Left ventricle myocardium superior (tissue), 1 donor: ENCODE results near the gene TMPRSS11D. TPM values are rescaled to one million over a fixed set of nuclear protein-coding genes. Genes with fewer than 3 reads are reported as not detected.

ENCODE experiments used
- ATAC-seq: fragments of 200-7000 bp; cut with Tn5 transposase; one replicate; pipeline ENCODE4 v1.9.1; 2020; ENCODE audit warnings: mild to moderate bottlenecking, moderate library complexity
- DNase-seq: peaks from one replicate; pipeline ENCODE4 v3.0.0-alpha.2; 2020
- intact Hi-C: fragments of 100-400 bp; cut with micrococcal nuclease; formaldehyde crosslinking; loops from one replicate; pipeline ENCODE4 v1.11.0; 2022
- long read RNA-seq: library from polyadenylated mRNA; unstranded; transcript quantifications from one replicate; pipeline ENCODE4 v2.0.0, GENCODE V29; 2021
- total RNA-seq: library from RNA; stranded (reverse); fragmentation: NEBNext Ultra II Directional; extraction: Animal tissue kit (Norgen Biotek cat#: 25700); gene quantifications from one replicate; pipeline ENCODE4 v1.2.1, GENCODE V29; 2021
- donor health status: DM: no; HTN: yes; CAD: no; lungs with severe emphysema.

TMPRSS11D gene
- not detected for total RNA-seq
- long read RNA-seq = 0 reads

- ATAC-seq (no peak), DNase-seq (no peak)
- intact Hi-C loops = no loop called here
Measured at GRCh38 chr4:67883902-67884301, at the start of gene TMPRSS11D. TSS of gene TMPRSS11D (minus strand) at chr4:67884002. CDS start at chr4:67883933, 69 bp downstream.

GRCh38 chr4:67933038-67933437, 49.2 kb upstream of the TMPRSS11D start:
- no peak for ATAC-seq
- DNase-seq = no peak
- intact Hi-C loops = no loop called here

- intact Hi-C loops = no loop called here
Measured at GRCh38 chr4:67931256-67931655, 47.5 kb upstream of the TMPRSS11D start.

GRCh38 chr4:67929426-67929825, 45.6 kb upstream of the TMPRSS11D start:
- intact Hi-C loops = no loop called here
- DNase-seq = no peak
- no peak for ATAC-seq

More at GRCh38 chr4:67931256-67931655, 47.5 kb upstream of the TMPRSS11D start:
- DNase-seq (no peak), ATAC-seq (no peak)

- DNase-seq (no peak), ATAC-seq (no peak)
- intact Hi-C loops = no loop called here
Measured at GRCh38 chr4:67928546-67928945, 44.7 kb upstream of the TMPRSS11D start.

- DNase-seq (no peak), ATAC-seq (no peak)
- intact Hi-C loops = no loop called here
Measured at GRCh38 chr4:67927251-67927650, 43.4 kb upstream of the TMPRSS11D start.

GRCh38 chr4:67926485-67926884, 42.7 kb upstream of the TMPRSS11D start:
- ATAC-seq (no peak), DNase-seq (no peak)
- intact Hi-C loops = no loop called here

GRCh38 chr4:67922697-67923096, 38.9 kb upstream of the TMPRSS11D start:
- intact Hi-C loops = no loop called here
- ATAC-seq = no peak
- DNase-seq = no peak

- no peak for ATAC-seq
- DNase-seq = no peak
- intact Hi-C loops = no loop called here
Measured at GRCh38 chr4:67918428-67918827, 34.6 kb upstream of the TMPRSS11D start.

GRCh38 chr4:67915400-67915966, 31.7 kb upstream of the TMPRSS11D start:
- no peak for DNase-seq
- intact Hi-C loops = no loop called here
- no peak for ATAC-seq

- intact Hi-C loops = no loop called here
- no peak for DNase-seq
- no peak for ATAC-seq
Measured at GRCh38 chr4:67912080-67912479, 28.3 kb upstream of the TMPRSS11D start.

GRCh38 chr4:67911638-67912037, 27.8 kb upstream of the TMPRSS11D start:
- intact Hi-C loops = no loop called here
- ATAC-seq = no peak
- no peak for DNase-seq

GRCh38 chr4:67911141-67911540, 27.3 kb upstream of the TMPRSS11D start:
- no peak for DNase-seq
- no peak for ATAC-seq
- intact Hi-C loops = no loop called here

- ATAC-seq (no peak), DNase-seq (no peak)
- intact Hi-C loops = no loop called here
Measured at GRCh38 chr4:67910585-67910905, 26.7 kb upstream of the TMPRSS11D start.

- intact Hi-C loops = no loop called here
- ATAC-seq = no peak
- DNase-seq = no peak
Measured at GRCh38 chr4:67909905-67910584, 26.2 kb upstream of the TMPRSS11D start.

- intact Hi-C loops = no loop called here
- ATAC-seq = no peak
- no peak for DNase-seq
Measured at GRCh38 chr4:67907650-67908049, 23.8 kb upstream of the TMPRSS11D start.

GRCh38 chr4:67899096-67899495, 15.3 kb upstream of the TMPRSS11D start:
- intact Hi-C loops = no loop called here
- DNase-seq (no peak), ATAC-seq (no peak)

GRCh38 chr4:67897686-67898085, 13.9 kb upstream of the TMPRSS11D start:
- ATAC-seq (no peak), DNase-seq (no peak)
- intact Hi-C loops = no loop called here

- no peak for DNase-seq
- no peak for ATAC-seq
- intact Hi-C loops = no loop called here
Measured at GRCh38 chr4:67896421-67897065, 12.7 kb upstream of the TMPRSS11D start.

- no peak for DNase-seq
- intact Hi-C loops = no loop called here
- ATAC-seq = no peak
Measured at GRCh38 chr4:67894659-67895058, 10.9 kb upstream of the TMPRSS11D start.

GRCh38 chr4:67892905-67893304, 9.1 kb upstream of the TMPRSS11D start:
- ATAC-seq (no peak), DNase-seq (no peak)
- intact Hi-C loops = no loop called here
